Measurements from ENCODE around the gene MESD.

DNA sequence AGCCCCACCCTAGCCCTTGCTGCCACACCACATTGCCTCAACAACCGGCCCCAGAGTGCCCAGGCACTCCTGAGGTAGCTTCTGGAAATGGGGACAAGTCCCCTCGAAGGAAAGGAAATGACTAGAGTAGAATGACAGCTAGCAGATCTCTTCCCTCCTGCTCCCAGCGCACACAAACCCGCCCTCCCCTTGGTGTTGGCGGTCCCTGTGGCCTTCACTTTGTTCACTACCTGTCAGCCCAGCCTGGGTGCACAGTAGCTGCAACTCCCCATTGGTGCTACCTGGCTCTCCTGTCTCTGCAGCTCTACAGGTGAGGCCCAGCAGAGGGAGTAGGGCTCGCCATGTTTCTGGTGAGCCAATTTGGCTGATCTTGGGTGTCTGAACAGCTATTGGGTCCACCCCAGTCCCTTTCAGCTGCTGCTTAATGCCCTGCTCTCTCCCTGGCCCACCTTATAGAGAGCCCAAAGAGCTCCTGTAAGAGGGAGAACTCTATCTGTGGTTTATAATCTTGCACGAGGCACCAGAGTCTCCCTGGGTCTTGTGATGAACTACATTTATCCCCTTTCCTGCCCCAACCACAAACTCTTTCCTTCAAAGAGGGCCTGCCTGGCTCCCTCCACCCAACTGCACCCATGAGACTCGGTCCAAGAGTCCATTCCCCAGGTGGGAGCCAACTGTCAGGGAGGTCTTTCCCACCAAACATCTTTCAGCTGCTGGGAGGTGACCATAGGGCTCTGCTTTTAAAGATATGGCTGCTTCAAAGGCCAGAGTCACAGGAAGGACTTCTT lies 39.1 kb downstream of the MESD start:
- no peak for TF ChIP-seq POLR2A (IDR thresholded peaks at IDR 0.05)
- TF ChIP-seq, protein P1, sequence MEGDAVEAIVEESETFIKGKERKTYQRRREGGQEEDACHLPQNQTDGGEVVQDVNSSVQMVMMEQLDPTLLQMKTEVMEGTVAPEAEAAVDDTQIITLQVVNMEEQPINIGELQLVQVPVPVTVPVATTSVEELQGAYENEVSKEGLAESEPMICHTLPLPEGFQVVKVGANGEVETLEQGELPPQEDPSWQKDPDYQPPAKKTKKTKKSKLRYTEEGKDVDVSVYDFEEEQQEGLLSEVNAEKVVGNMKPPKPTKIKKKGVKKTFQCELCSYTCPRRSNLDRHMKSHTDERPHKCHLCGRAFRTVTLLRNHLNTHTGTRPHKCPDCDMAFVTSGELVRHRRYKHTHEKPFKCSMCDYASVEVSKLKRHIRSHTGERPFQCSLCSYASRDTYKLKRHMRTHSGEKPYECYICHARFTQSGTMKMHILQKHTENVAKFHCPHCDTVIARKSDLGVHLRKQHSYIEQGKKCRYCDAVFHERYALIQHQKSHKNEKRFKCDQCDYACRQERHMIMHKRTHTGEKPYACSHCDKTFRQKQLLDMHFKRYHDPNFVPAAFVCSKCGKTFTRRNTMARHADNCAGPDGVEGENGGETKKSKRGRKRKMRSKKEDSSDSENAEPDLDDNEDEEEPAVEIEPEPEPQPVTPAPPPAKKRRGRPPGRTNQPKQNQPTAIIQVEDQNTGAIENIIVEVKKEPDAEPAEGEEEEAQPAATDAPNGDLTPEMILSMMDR (IDR thresholded peaks at IDR 0.05 in 4 of 5, conservative IDR thresholded peaks at IDR 0.05 in 1 of 5) = no peak

Data from gastrocnemius medialis (tissue), 4 donors.